Measurements from ENCODE around the gene AHNAK. TPM values are rescaled to one million over a fixed set of nuclear protein-coding genes. Genes with fewer than 3 reads are reported as not detected.
"Not testable (repeated sequence)": the region's sequence is repeated elsewhere in the genome, so short reads cannot be mapped to it uniquely, and the experiment has no call there.

AHNAK gene
- total RNA-seq, 4 donors from 2014 or later = 874 to 1,336 (median 1,047) TPM

DNA sequence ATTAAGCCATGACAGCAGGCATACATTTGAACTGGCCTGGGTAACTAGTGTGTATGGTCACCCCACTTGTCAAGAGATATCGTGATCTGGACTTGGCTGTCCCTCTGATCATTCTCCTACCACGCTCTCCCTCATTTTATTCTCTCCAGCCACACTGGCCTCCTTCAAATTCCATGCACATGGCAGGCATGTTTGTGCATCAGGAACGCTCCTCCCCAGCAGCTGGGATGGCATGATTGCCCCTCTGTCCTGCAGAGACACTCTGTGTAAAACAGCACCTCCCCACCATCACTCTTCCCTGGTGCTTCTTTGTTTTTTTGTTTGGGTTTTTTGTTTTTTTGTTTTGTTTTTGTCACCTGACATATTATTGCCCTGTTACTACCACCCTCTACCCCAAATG lies 159.2 kb downstream of the AHNAK start:
- TF ChIP-seq, protein P1, sequence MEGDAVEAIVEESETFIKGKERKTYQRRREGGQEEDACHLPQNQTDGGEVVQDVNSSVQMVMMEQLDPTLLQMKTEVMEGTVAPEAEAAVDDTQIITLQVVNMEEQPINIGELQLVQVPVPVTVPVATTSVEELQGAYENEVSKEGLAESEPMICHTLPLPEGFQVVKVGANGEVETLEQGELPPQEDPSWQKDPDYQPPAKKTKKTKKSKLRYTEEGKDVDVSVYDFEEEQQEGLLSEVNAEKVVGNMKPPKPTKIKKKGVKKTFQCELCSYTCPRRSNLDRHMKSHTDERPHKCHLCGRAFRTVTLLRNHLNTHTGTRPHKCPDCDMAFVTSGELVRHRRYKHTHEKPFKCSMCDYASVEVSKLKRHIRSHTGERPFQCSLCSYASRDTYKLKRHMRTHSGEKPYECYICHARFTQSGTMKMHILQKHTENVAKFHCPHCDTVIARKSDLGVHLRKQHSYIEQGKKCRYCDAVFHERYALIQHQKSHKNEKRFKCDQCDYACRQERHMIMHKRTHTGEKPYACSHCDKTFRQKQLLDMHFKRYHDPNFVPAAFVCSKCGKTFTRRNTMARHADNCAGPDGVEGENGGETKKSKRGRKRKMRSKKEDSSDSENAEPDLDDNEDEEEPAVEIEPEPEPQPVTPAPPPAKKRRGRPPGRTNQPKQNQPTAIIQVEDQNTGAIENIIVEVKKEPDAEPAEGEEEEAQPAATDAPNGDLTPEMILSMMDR (IDR thresholded peaks at IDR 0.05) = no peak
- ATAC-seq (ENCODE audit: low FRiP score) (no peak), DNase-seq (ENCODE audit: low spot score) (no peak)

DNA sequence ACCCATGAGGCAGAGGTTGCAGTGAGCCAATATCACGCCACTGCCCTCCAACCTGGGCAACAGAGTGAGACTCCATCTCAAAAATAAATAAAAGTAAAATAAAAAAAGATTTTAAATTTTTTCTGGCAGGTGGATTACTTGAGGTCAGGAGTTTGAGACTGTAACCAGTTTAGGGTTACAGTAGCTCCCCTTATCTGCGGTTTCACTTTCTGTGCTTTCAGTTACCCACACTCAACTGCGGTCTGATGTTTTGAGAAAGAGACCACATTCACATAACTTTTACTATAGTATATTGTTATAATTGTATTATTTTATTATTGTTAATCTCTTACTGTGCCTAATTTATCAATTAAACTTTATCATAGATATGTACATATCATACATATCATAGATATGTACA lies 160.5 kb downstream of the AHNAK start:
- not testable (repeated sequence) for ATAC-seq (ENCODE audit: low FRiP score)

DNA sequence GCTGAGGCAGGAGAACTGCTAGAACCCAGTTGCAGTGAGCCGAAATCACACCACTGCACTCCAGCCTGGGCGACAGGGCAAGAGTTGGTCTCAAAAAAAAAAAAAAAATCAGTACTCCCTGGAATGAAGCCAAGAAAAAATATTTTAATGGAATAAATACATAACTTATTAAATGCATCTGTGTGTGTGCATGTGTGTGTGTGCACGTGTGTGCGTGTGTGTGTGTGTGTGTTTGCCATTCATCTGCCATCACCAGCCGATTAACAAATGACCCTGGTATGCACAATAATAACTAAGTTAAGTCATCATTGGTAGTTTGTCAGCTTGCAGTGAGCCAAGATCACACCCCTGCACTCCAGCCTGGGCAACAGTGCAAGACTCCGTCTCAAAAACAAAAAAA lies 162.8 kb downstream of the AHNAK start:
- ATAC-seq (ENCODE audit: low FRiP score) (no peak), DNase-seq (ENCODE audit: low spot score) (no peak)
- TF ChIP-seq, protein P1 (IDR thresholded peaks at IDR 0.05) = no peak

More for the DNA sequence above, 160.5 kb downstream of the AHNAK start:
- DNase-seq (ENCODE audit: low spot score) = not testable (repeated sequence)

Small RNAs within 50 kb of the gene (small RNA-seq; reads per million reads assigned to genes)
- gene EEF1G (not detected), gene MIR6747 (not detected)

Other genes starting within 250 kb of the AHNAK start
- not detected for gene SCGB1D4, start 247.7 kb downstream of the AHNAK start, total RNA-seq
- 10 to 100 TPM in 3 of 4 donors, 1 to 10 TPM in 1; 7.1 to 57.9 (median 31.3) TPM for gene ASRGL1, start 209.4 kb downstream of the AHNAK start, total RNA-seq
- not detected for gene SCGB1A1, start 127.8 kb downstream of the AHNAK start, total RNA-seq
- 1,000 to 10,000 TPM; 1,194 to 1,561 (median 1,267) TPM for gene EEF1G, start 27.1 kb upstream of the AHNAK start, total RNA-seq
- 10 to 100 TPM in 3 of 4 donors, 1 to 10 TPM in 1; 7.9 to 11.0 (median 10.5) TPM for gene TUT1, start 44.7 kb upstream of the AHNAK start, total RNA-seq
- gene MTA2, start 55.1 kb upstream of the AHNAK start, total RNA-seq = 100 to 1,000 TPM in 2 of 4 donors, 10 to 100 TPM in 2; 77.1 to 172 (median 89.6) TPM
- gene EML3, start 66.0 kb upstream of the AHNAK start, total RNA-seq = 10 to 100 TPM; 40.7 to 68.6 (median 52.0) TPM
- gene ROM1, start 66.5 kb upstream of the AHNAK start, total RNA-seq = 10 to 100 TPM in 3 of 4 donors, 1 to 10 TPM in 1; 7.9 to 12.7 (median 11.4) TPM
- gene B3GAT3, start 75.2 kb upstream of the AHNAK start, total RNA-seq = 10 to 100 TPM; 18.8 to 40.7 (median 23.2) TPM
- 100 to 1,000 TPM; 108 to 166 (median 128) TPM for gene GANAB, start 99.8 kb upstream of the AHNAK start, total RNA-seq
- 10 to 100 TPM; 11.9 to 27.7 (median 17.2) TPM for gene INTS5, start 106.5 kb upstream of the AHNAK start, total RNA-seq
- 10 to 100 TPM; 18.3 to 42.9 (median 33.3) TPM for gene C11orf98, start 118.4 kb upstream of the AHNAK start, total RNA-seq
- 10 to 100 TPM in 1 of 4 donors, 1 to 10 TPM in 3; 2.8 to 18.4 (median 7.0) TPM for gene CSKMT, start 118.5 kb upstream of the AHNAK start, total RNA-seq
- gene UQCC3, start 124.9 kb upstream of the AHNAK start, total RNA-seq = 1 to 10 TPM; 7.3 to 9.9 (median 8.2) TPM
- gene LBHD1, start 125.5 kb upstream of the AHNAK start, total RNA-seq = 1 to 10 TPM; 3.0 to 6.8 (median 5.7) TPM
- gene UBXN1, start 132.3 kb upstream of the AHNAK start, total RNA-seq = 100 to 1,000 TPM; 135 to 196 (median 167) TPM
- 10 to 100 TPM; 30.9 to 49.3 (median 44.5) TPM for gene LRRN4CL, start 142.7 kb upstream of the AHNAK start, total RNA-seq
- gene BSCL2, start 160.6 kb upstream of the AHNAK start, total RNA-seq = 10 to 100 TPM; 37.1 to 51.2 (median 48.2) TPM
- not detected for gene GNG3, start 160.9 kb upstream of the AHNAK start, total RNA-seq
- gene HNRNPUL2, start 180.7 kb upstream of the AHNAK start, total RNA-seq = 10 to 100 TPM; 10.7 to 42.6 (median 25.2) TPM
- gene TTC9C, start 181.7 kb upstream of the AHNAK start, total RNA-seq = 10 to 100 TPM; 13.8 to 24.4 (median 19.0) TPM
- 1 to 10 TPM; 5.3 to 7.3 (median 5.8) TPM for gene ZBTB3, start 207.4 kb upstream of the AHNAK start, total RNA-seq
- 10 to 100 TPM; 37.9 to 57.9 (median 50.5) TPM for gene POLR2G, start 214.8 kb upstream of the AHNAK start, total RNA-seq
- 10 to 100 TPM; 11.7 to 20.3 (median 14.9) TPM for gene TAF6L, start 224.6 kb upstream of the AHNAK start, total RNA-seq
- gene TMEM179B, start 240.6 kb upstream of the AHNAK start, total RNA-seq = 10 to 100 TPM; 36.4 to 69.7 (median 57.1) TPM
- gene TMEM223, start 245.2 kb upstream of the AHNAK start, total RNA-seq = 10 to 100 TPM; 20.8 to 45.1 (median 30.3) TPM

Measured in omental fat pad (tissue), 4 donors.